GM12872 (cell line): ENCODE measurements around the gene BEAN1.

Source experiments
- TF ChIP-seq, protein P1 (sequence below): IDR thresholded peaks from 3 replicates; pipeline ENCODE4 v1.5.1; 2011; ENCODE audit warnings: low read depth, mild to moderate bottlenecking, low read length, moderate library complexity; ENCODE audit not compliant: insufficient read depth

The BEAN1 gene

DNA sequence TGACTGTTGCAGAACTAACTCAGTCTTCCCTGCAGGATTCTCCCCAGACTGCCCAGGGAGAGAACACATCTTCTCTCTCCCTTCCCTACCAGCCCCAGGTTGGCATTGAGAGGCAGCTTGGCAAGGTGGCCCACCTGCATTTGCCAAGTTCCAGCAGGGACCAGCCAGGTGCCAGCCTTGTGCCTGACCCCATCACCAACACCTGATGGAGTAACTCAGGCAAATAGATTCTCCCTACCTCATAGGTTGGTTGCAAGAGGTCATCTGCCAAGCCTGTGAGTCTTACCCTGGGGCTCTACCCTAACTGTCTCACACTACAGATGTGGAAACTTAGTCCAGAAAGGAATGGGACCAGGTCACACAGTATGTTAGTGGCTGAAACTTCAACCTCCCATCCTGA is 20.4 kb downstream of the BEAN1 start:
- TF ChIP-seq, protein P1, sequence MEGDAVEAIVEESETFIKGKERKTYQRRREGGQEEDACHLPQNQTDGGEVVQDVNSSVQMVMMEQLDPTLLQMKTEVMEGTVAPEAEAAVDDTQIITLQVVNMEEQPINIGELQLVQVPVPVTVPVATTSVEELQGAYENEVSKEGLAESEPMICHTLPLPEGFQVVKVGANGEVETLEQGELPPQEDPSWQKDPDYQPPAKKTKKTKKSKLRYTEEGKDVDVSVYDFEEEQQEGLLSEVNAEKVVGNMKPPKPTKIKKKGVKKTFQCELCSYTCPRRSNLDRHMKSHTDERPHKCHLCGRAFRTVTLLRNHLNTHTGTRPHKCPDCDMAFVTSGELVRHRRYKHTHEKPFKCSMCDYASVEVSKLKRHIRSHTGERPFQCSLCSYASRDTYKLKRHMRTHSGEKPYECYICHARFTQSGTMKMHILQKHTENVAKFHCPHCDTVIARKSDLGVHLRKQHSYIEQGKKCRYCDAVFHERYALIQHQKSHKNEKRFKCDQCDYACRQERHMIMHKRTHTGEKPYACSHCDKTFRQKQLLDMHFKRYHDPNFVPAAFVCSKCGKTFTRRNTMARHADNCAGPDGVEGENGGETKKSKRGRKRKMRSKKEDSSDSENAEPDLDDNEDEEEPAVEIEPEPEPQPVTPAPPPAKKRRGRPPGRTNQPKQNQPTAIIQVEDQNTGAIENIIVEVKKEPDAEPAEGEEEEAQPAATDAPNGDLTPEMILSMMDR, result no peak

DNA sequence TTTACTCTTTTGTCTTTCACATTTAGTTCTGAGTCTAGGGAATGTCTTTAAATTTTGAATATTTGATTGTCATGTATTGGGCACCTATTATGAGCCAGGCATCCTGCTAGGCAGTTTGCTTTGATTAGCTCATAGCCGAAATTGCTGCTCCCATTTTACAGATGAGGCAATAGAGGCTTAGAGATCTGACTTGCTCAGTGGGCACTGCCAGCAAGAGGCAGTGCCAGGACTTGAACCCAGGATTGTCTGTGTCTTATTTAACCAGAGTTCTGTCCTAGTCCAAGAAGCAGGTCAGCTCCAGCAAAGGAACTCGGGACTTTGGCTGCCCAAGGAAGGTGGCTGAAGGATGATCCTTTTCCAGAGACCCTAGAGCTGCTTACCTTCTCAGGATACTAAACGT is 24.5 kb downstream of the BEAN1 start:
- TF ChIP-seq, protein P1, result no peak

DNA sequence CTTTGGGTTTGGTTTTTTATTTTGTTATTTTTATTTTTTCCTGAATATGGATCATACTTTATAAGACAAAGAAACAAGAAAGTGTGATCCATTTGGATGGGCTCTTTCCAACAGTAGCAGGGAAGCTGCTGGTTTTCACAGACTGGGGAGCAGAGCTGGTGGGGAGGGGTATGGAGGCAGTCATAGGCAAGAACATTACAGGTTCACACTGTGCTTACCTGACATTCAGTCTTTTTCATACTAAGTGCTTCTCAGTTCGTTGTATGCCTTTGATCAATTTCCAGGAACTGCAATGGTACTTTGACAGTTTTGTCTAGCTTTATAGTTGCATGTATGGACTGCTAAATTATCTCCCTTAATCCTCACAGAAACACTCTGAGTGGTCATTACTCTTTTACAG is 27.7 kb downstream of the BEAN1 start:
- TF ChIP-seq, protein P1, result no peak

DNA sequence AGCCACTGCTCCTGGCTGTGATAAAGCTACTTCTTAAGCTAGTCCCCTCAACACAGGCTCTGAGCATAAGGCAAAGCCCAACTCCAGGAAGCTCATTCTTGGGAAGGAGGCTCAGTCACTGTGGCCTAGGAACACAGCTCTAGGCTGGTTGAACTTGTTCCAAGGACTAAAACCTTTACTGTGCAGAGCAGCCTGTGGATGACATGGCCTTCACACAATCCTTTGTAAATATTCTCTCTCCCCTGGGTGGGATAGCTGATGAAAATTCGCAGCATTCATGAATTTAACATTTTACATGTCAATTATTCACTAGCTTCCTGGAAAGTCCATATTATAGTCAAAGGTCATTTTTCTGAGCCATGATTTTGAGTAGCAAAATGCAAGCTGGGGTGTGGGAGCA is 28.9 kb downstream of the BEAN1 start:
- TF ChIP-seq, protein P1, result no peak

DNA sequence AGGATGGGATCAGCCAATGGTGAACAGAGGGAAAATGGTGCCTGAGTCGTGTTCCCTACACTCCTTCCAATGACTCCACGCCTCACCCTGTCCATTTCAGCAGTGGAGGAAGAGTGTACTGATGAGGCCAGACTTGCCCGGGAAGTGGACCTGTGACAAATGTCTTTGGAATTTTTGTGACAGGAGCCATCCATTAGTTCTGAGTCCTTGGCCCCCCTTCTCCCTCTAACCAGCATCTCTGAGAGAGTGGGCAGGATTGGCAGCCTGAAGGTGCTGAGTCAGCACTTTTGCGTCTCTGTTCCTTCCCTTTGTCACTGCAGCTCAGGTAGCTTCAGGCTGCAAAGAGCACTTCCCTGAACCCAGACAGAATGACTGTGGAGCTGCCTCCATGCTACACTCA is 30.8 kb downstream of the BEAN1 start:
- TF ChIP-seq, protein P1, result no peak

DNA sequence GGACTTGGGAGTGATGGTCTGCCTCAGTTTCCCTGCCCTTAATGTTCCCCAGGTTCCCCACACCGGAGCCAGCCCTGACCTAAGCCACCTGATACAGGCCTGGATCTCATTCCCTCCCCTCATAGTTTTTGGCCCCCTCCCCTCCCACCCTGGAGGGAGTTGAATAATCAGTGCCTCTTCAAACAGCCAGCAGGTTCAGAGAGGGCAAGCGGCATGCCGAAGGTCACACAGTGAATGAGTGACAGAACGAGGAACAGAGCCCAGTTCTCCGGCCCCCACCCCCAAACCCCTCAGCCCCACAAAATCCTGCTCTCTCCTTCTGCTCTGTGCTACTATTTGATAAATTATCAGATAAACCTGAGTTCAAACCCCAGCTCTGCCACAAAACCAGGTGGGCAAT is 31.2 kb downstream of the BEAN1 start:
- TF ChIP-seq, protein P1, result no peak

DNA sequence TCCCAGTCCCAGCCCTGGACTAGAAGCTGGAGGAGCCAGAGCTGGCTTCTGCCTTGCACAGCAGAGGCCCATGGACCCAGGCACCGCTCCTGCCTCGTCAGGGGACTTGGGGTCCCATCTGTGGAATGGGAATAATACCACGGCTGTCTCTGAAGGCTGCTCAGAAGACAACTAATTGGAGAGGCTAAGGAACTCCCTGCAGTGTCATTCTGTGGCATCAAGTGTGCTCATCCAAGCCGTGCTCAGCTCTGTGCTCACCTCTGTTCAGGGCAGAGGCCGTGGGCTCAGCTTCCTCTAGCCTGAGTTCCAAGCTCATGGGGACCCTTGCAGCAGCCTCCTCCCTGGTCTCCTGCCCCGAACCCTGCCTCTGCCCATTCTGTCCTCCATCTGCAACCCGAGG is 31.8 kb downstream of the BEAN1 start:
- TF ChIP-seq, protein P1, result no peak

DNA sequence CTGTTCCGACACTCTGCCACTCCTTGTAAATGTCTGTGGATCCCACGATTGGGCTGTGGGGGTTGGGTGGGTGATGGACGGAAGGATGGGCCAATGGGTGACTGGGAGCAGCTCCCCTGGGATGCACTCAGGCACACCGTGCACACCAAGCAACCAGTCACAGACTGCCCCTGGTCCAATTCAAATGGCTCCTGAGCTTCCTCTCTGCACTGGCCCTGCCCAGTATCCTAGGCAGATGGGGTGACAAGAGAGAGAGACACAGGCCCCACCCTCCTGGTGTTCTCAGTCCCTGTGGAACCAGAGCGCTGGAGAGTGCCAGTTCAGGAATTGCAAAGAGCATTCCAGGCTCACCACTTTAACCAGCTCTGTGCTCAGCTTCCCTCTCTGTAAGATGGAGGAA is 32.8 kb downstream of the BEAN1 start:
- TF ChIP-seq, protein P1, result no peak
